Colonic mucosa (tissue), 4 donors: ENCODE data around the gene AGER. TPM values are rescaled to one million over a fixed set of nuclear protein-coding genes. Genes with fewer than 3 reads are reported as not detected.

Experiments used
- DNase-seq: peaks from one replicate; pipeline ENCODE4 v3.0.0-alpha.2; 2020
- H3K27ac ChIP-seq: fragments of 200-600 bp; one replicate; pipeline ENCODE4 v1.8.0; 2021
- H3K27me3 ChIP-seq: fragments of 200-600 bp; one replicate; pipeline ENCODE4 v1.8.0; 2021
- H3K36me3 ChIP-seq: fragments of 200-600 bp; one replicate; pipeline ENCODE4 v1.8.0; 2021
- H3K4me1 ChIP-seq: fragments of 200-600 bp; one replicate; pipeline ENCODE4 v1.8.0; 2021; ENCODE audit warnings: mild to moderate bottlenecking
- H3K4me3 ChIP-seq: fragments of 200-600 bp; one replicate; pipeline ENCODE4 v1.8.0; 2021
- H3K9ac ChIP-seq, 2 donors: one replicate each; pipeline ENCODE4 v1.7.0; 2013; ENCODE audit warnings: control low read depth in 2 of 2, low read depth in 2 of 2, low read length in 2 of 2
- H3K9me3 ChIP-seq: fragments of 200-600 bp; one replicate; pipeline ENCODE4 v1.8.0; 2021
- CTCF ChIP-seq: fragments of 200-600 bp; IDR thresholded peaks from one replicate; pipeline ENCODE4 v1.8.0; 2022; ENCODE audit warnings: antibody characterized with exemption, mild to moderate bottlenecking
- intact Hi-C: fragments of 100-400 bp; cut with DNase I; formaldehyde crosslinking; loops from one replicate; pipeline ENCODE4 v1.14.1; 2022
- total RNA-seq, 2 donors: library from RNA; stranded (reverse); fragmentation: NEBNext Ultra II Directional in 1 of 2; extraction: Animal tissue kit (Norgen Biotek cat#: 25700) in 1 of 2; gene quantifications; one replicate each; pipeline ENCODE4 v1.2.1, GENCODE V29; 2021
- donor health status: healthy.
- donor health status: DM: no; HTN: no; CAD: no.
- donor health status: DM: no; HTN: no; CAD: no.

Gene AGER
- total RNA-seq, 2 donors from 2014 or later: 4.1 to 10.1 TPM

- DNase-seq: no peak
- Histone ChIP-seq H3K27me3 (no peaks in the 10 kb centered on the region), H3K4me1 (peaks cover 6% of the 10 kb centered on the region), H3K4me3 (no peak overlapping the region), H3K9me3 (no peaks in the 10 kb centered on the region), H3K27ac (no peak overlapping the region), H3K36me3 (peaks cover 4% of the 10 kb centered on the region), H3K9ac (no peak overlapping the region)
- no peak for TF ChIP-seq CTCF
- intact Hi-C loops: no loop called here
Observed at GRCh38 chr6:32183483-32184083, 470 bp downstream of the AGER start.

GRCh38 chr6:32183030-32183429 is 1.0 kb downstream of the AGER start:
- Histone ChIP-seq H3K27ac (no peak overlapping the region), H3K9me3 (no peaks in the 10 kb centered on the region), H3K36me3 (peaks cover 4% of the 10 kb centered on the region), H3K27me3 (no peaks in the 10 kb centered on the region), H3K9ac (no peak overlapping the region), H3K4me3 (no peak overlapping the region), H3K4me1 (peaks cover 6% of the 10 kb centered on the region)
- no peak for DNase-seq
- intact Hi-C loops: no loop called here
- TF ChIP-seq CTCF: no peak

- no peak for DNase-seq
- Histone ChIP-seq H3K9me3 (no peaks in the 10 kb centered on the region), H3K4me3 (no peak overlapping the region), H3K27ac (no peak overlapping the region), H3K4me1 (peaks cover 6% of the 10 kb centered on the region), H3K9ac (no peak overlapping the region), H3K36me3 (peaks cover 4% of the 10 kb centered on the region), H3K27me3 (no peaks in the 10 kb centered on the region)
- no peak for TF ChIP-seq CTCF
- intact Hi-C loops: no loop called here
Observed at GRCh38 chr6:32182555-32182981, 1.5 kb downstream of the AGER start.

GRCh38 chr6:32181915-32182529 is 2.0 kb downstream of the AGER start:
- Histone ChIP-seq H3K27ac (no peak overlapping the region), H3K9me3 (no peaks in the 10 kb centered on the region), H3K4me3 (no peak overlapping the region), H3K36me3 (peaks cover 4% of the 10 kb centered on the region), H3K27me3 (no peaks in the 10 kb centered on the region), H3K4me1 (peaks cover 6% of the 10 kb centered on the region), H3K9ac (no peak overlapping the region)
- TF ChIP-seq CTCF: no peak
- intact Hi-C loops: no loop called here
- DNase-seq: no peak

GRCh38 chr6:32181148-32181702 is 2.8 kb downstream of the AGER start:
- TF ChIP-seq CTCF: no peak
- intact Hi-C loops: no loop called here
- no peak overlapping the region for H3K4me3 ChIP-seq
- no peak overlapping the region for H3K27ac ChIP-seq
- DNase-seq: no peak
- peaks cover 4% of the 10 kb centered on the region for H3K36me3 ChIP-seq
- H3K9me3 ChIP-seq: no peaks in the 10 kb centered on the region
- H3K4me1 ChIP-seq: peaks cover 11% of the 10 kb centered on the region
- H3K27me3 ChIP-seq: no peaks in the 10 kb centered on the region
- no peak overlapping the region for H3K9ac ChIP-seq
